Hippocampal formation (tissue), 2 donors: ENCODE data around the gene EEIG1.

ENCODE experiments used
- DNase-seq, 2 donors: peaks; one replicate each; lab custom pipeline; 2025; lab: John Stamatoyannopoulos, UW

Gene EEIG1

GRCh38 chr9:128001151-128001778 is 20.5 kb upstream of the EEIG1 start:
- no peak for DNase-seq

- DNase-seq, result no peak
Observed at GRCh38 chr9:127999461-127999860, 18.7 kb upstream of the EEIG1 start.

- DNase-seq, result no peak
Observed at GRCh38 chr9:127993721-127994120, 12.9 kb upstream of the EEIG1 start.

GRCh38 chr9:127991757-127992274 is 11.0 kb upstream of the EEIG1 start:
- DNase-seq, result no peak

- DNase-seq, result no peak
Observed at GRCh38 chr9:127991017-127991756, 10.4 kb upstream of the EEIG1 start.

- no peak for DNase-seq
Observed at GRCh38 chr9:127990554-127990953, 9.8 kb upstream of the EEIG1 start.

- DNase-seq, result no peak
Observed at GRCh38 chr9:127989094-127989493, 8.3 kb upstream of the EEIG1 start.

- DNase-seq, result no peak
Observed at GRCh38 chr9:127987103-127987614, 6.4 kb upstream of the EEIG1 start.

- no peak for DNase-seq
Observed at GRCh38 chr9:127985011-127985410, 4.2 kb upstream of the EEIG1 start.

- DNase-seq, result no peak
Observed at GRCh38 chr9:127983847-127984289, 3.1 kb upstream of the EEIG1 start.

GRCh38 chr9:127982912-127983311 is 2.1 kb upstream of the EEIG1 start:
- no peak for DNase-seq

GRCh38 chr9:127981559-127982121 is 851 bp upstream of the EEIG1 start:
- no peak for DNase-seq

GRCh38 chr9:127980060-127980705 is 606 bp downstream of the EEIG1 start:
- DNase-seq, result no peak

GRCh38 chr9:127979333-127980059 is 1.3 kb downstream of the EEIG1 start:
- peak; percentile 84 to 88 for DNase-seq

- DNase-seq, result no peak
Observed at GRCh38 chr9:127979015-127979332, 1.8 kb downstream of the EEIG1 start.

GRCh38 chr9:127977884-127978647 is 2.7 kb downstream of the EEIG1 start:
- no peak for DNase-seq

GRCh38 chr9:127977009-127977883 is 3.5 kb downstream of the EEIG1 start:
- no peak for DNase-seq

- DNase-seq, result no peak
Observed at GRCh38 chr9:127976498-127976897, 4.3 kb downstream of the EEIG1 start.

- DNase-seq, result no peak
Observed at GRCh38 chr9:127975376-127976315, 5.1 kb downstream of the EEIG1 start.
